NCI-H1092 (cell line): ENCODE data around the gene OSR1.
"Not testable (repeated sequence)": the region's sequence is repeated elsewhere in the genome, so short reads cannot be mapped to it uniquely, and the experiment has no call there.

Experiments
- DNase-seq: peaks from one replicate; lab custom pipeline; 2025; lab: John Stamatoyannopoulos, UW

Gene OSR1

GRCh38 chr2:19331450-19331849 lies 27.0 kb downstream of the OSR1 start:
- no peak for DNase-seq

- DNase-seq: no peak
These were observed 28.0 kb downstream of the OSR1 start for GRCh38 chr2:19330436-19330835.

DNA sequence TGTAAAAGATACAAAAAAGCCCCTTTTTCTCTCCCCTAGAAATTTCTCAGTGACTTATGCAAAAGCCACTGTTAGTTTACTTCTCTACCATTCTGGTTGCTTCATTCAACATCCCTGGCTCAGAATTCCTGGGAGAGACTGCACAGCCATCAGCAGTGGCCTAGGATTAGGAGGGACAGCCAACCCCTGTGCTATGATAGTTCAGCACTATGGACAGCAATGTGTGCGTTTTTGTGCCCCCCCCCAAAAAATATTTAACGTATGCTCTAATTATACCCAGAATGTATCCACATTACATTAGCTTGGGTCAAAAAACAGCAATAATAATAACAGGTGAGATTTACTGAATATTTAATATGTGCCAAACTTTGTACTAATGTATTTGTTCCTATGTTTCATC lies 29.0 kb downstream of the OSR1 start:
- DNase-seq: no peak

- no peak for DNase-seq
These were observed 30.9 kb downstream of the OSR1 start for GRCh38 chr2:19327496-19327895.

- no peak for DNase-seq
These were observed 36.5 kb downstream of the OSR1 start for GRCh38 chr2:19321946-19322345.

- DNase-seq: no peak
These were observed 37.6 kb downstream of the OSR1 start for GRCh38 chr2:19320813-19321212.

- DNase-seq: no peak
These were observed 38.7 kb downstream of the OSR1 start for GRCh38 chr2:19319698-19320097.

DNA sequence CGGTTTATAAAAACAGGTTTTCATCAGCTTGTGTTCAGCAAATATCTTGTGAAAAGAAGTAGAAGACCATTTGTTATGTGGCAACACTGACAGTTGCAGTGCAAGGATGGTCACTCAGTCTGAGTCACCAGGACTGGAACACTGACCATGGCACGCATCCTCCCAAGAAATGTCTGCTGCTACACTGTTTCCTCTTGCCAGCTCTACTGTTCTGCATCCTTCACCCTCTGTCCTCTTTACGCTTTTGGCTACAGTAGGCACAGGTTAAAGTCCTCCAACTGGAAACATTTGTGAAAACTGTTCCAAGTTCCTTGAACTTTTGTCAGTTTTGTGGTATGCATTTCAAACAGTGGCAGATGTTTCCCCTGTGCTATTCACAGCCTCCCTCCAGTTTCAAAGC lies 39.4 kb downstream of the OSR1 start:
- no peak for DNase-seq

- DNase-seq: no peak
These were observed 44.9 kb downstream of the OSR1 start for GRCh38 chr2:19313553-19313952.

DNA sequence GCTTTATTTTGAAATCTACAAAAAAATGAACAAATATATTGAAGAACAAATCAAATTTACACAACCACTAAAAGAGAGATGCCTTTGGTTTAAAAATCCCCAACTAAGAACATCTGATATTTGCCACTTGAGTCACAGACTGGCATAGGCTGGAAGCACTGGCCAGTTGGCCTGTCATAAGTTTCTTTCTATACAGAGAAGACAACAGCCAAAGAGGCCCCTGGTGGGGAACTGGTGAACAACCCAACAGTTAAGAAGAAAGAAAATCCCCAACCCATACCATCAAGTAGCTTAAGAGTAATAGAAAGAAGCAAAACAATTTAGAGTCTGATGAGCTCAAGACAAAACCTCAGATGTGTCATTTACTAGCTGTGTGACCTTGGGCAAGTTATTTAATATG lies 45.5 kb downstream of the OSR1 start:
- no peak for DNase-seq

- DNase-seq: not testable (repeated sequence)
These were observed 52.4 kb downstream of the OSR1 start for GRCh38 chr2:19306065-19306464.

DNA sequence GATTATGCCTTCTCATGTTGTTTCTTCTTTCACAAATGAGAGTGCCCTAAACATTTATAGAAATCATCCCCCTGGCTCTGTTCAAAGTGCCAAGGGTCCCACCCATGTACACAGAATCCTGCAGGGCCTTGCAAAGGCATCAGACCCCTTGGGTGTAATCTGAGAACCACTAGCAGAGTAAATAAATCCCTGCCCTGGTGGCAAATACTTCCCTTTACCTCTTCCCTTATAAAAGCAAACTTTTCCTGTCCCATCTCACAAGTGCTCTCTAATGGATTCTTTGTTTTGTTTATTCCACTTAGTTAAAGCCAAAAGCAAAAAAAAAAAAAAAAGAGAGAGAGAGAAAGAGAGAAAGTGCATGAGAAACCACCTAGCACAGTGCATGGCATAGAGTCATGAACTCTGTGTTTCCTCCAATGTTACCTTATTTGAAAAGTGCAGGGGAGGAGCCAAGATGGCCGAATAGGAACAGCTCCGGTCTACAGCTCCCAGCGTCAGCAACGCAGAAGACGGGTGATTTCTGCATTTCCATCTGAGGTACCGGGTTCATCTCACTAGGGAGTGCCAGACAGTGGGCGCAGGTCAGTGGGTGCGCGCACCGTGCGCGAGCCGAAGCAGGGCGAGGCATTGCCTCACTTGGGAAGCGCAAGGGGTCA lies 52.9 kb downstream of the OSR1 start:
- not testable (repeated sequence) for DNase-seq

- no peak for DNase-seq
These were observed 56.7 kb downstream of the OSR1 start for GRCh38 chr2:19301706-19302105.
